ENCODE results near the gene COBLL1. TPM values are rescaled to one million over a fixed set of nuclear protein-coding genes. Genes with fewer than 3 reads are reported as not detected.

COBLL1 gene
- total RNA-seq, 4 donors from 2014 or later, result 41.4 to 66.0 (median 61.9) TPM

DNA sequence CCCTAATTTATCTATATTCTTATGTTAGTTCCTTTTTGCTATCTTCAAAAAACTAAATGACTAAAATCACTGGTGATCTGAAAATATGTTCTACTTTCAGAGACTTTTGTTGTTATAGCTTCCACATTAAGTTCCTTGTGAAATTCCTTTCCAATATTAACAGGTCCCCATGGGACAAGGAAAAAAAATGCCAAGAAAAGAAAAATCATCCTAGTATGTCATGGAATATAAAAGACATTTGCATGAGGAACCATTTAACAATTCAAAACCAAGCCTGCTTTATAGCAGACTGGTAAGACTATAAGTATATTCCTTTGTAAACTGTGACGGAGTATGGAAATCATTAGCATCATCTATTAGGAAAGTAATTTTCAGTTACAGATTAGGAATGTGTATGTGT is 48.1 kb downstream of the COBLL1 start:
- intact Hi-C loops (cut with DNase I), result no loop called here
- Histone ChIP-seq H3K9me3 (no peaks in the 10 kb centered on the region), H3K4me1 (peaks cover 29 to 55% (median 47%) of the 10 kb centered on the region in 4 donors), H3K4me3 (no peak overlapping the region), H3K36me3 (no peaks in the 10 kb centered on the region), H3K27me3 (no peaks in the 10 kb centered on the region), H3K27ac (replicated peaks in 1 of 4) (peak overlapping the region; percentile 2 to 52 (median 34))
- no peak for DNase-seq (ENCODE audit: extremely low spot score)
- TF ChIP-seq POLR2AphosphoS5 (IDR thresholded peaks at IDR 0.05), result no peak
- no peak for TF ChIP-seq EP300 (IDR thresholded peaks at IDR 0.05)
- TF ChIP-seq, protein P1, sequence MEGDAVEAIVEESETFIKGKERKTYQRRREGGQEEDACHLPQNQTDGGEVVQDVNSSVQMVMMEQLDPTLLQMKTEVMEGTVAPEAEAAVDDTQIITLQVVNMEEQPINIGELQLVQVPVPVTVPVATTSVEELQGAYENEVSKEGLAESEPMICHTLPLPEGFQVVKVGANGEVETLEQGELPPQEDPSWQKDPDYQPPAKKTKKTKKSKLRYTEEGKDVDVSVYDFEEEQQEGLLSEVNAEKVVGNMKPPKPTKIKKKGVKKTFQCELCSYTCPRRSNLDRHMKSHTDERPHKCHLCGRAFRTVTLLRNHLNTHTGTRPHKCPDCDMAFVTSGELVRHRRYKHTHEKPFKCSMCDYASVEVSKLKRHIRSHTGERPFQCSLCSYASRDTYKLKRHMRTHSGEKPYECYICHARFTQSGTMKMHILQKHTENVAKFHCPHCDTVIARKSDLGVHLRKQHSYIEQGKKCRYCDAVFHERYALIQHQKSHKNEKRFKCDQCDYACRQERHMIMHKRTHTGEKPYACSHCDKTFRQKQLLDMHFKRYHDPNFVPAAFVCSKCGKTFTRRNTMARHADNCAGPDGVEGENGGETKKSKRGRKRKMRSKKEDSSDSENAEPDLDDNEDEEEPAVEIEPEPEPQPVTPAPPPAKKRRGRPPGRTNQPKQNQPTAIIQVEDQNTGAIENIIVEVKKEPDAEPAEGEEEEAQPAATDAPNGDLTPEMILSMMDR (IDR thresholded peaks at IDR 0.05), result no peak
- no peak for TF ChIP-seq POLR2A (IDR thresholded peaks at IDR 0.05; ENCODE audit: low read depth)
- WGBS, result 83% methylated on average over 1 of the region's 1 CpG

DNA sequence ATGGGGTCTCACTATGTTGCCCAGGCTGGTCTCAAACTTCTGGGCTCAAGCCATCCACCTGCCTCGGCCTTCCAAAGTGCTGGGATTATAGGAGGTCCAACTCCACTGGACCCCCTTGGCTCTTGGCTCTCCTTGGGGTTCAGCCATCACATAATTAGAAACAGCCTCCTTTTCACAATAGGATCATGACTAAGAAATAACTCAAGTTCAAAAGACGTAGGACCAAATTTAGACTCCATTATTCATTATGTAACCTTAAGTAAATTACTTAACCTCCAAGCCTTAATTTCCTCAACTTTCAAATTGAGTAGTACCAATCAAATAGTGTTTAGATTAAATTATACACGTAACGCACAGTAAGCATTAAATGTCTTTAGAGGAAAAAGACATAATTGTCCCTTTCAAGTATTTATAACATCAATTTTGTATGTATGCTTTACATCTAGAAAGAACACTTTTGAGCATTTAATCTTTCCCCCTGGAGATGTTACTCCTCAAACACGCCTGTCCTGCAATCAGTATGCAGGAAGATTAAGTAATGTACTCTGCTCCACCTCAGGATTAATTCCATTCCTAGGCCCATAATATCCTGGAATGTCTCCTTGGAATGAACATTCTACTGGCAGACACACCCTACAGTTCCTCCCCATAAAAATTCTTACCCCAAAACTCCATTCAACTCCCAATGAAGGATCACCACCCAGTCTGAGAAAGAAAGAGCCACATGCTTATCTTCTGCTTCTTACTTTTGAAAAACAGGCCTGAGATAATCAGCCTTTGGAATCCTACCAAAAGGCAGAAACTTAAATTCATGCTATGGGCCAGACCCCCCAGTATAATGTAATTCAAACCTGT is 49.1 kb downstream of the COBLL1 start:
- 77% methylated on average over 5 of the region's 5 CpGs for WGBS
- no peak overlapping the region for H3K4me3 ChIP-seq
- no peak for TF ChIP-seq EP300 (IDR thresholded peaks at IDR 0.05)
- TF ChIP-seq POLR2AphosphoS5 (IDR thresholded peaks at IDR 0.05), result no peak
- no peak for TF ChIP-seq POLR2A (IDR thresholded peaks at IDR 0.05; ENCODE audit: low read depth)
- TF ChIP-seq, protein P1 (IDR thresholded peaks at IDR 0.05), result no peak
- H3K27ac ChIP-seq (replicated peaks in 1 of 4), result peak overlapping the region; percentile 2 to 52 (median 31)
- intact Hi-C loops (cut with DNase I), result no loop called here
- H3K36me3 ChIP-seq, result no peaks in the 10 kb centered on the region
- no peaks in the 10 kb centered on the region for H3K27me3 ChIP-seq
- no peaks in the 10 kb centered on the region for H3K9me3 ChIP-seq
- DNase-seq (ENCODE audit: extremely low spot score), result no peak
- H3K4me1 ChIP-seq, result peaks cover 26 to 54% (median 42%) of the 10 kb centered on the region in 4 donors

DNA sequence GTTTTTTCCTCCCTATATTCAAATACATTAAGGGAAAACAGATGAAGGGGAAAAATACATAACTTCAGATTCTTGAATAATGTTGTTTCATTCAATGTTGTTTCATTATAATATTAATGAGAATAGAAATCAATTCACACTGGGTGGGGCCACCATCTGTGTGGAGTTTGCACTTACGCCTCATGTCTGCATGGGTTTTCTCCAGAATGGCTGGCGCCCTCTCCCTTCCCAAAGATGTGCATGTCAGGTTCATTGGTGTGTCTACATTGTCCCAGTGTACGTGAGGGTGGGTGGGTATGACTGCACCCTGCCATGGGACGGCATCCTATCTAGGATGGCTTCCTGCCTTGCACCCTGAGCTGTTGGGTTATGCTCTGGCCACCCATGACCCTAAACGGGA is 51.7 kb downstream of the COBLL1 start:
- intact Hi-C loops (cut with DNase I), result loop anchor here (10.0 kb wide), 1 partner anchor 45 kb away; no protein-coding TSS in a partner anchor
- WGBS, result 88% methylated on average over 5 of the region's 5 CpGs
- no peaks in the 10 kb centered on the region for H3K36me3 ChIP-seq
- no peak for DNase-seq (ENCODE audit: extremely low spot score)
- no peak overlapping the region for H3K27ac ChIP-seq (replicated peaks in 1 of 4)
- no peak for TF ChIP-seq EP300 (IDR thresholded peaks at IDR 0.05)
- TF ChIP-seq POLR2A (IDR thresholded peaks at IDR 0.05; ENCODE audit: low read depth), result no peak
- TF ChIP-seq POLR2AphosphoS5 (IDR thresholded peaks at IDR 0.05), result no peak
- TF ChIP-seq, protein P1 (IDR thresholded peaks at IDR 0.05), result no peak
- H3K27me3 ChIP-seq, result no peaks in the 10 kb centered on the region
- no peaks in the 10 kb centered on the region for H3K9me3 ChIP-seq
- no peak overlapping the region for H3K4me3 ChIP-seq
- peaks cover 33 to 71% (median 57%) of the 10 kb centered on the region in 4 donors for H3K4me1 ChIP-seq

DNA sequence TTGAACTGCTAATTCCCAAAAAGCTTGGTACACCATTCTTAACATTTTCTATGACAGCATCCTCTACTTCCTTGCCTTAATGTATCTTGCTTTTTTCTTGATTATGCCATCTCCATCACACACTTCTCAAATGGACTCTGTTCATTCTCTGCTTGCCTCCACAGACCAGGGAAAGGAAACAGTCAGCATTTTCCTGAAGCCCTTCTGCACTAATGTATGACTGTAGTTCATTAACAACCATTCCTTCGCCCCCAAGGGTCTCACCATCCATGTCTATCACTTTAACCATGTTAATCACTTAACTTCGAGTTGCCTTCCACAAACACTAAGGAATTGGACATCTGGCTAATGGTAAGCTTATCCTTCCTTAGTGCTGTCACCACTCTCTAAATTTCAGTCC is 54.8 kb downstream of the COBLL1 start:
- DNase-seq (ENCODE audit: extremely low spot score), result no peak
- no peak overlapping the region for H3K4me3 ChIP-seq
- intact Hi-C loops (cut with DNase I), result loop anchor here (10.0 kb wide), 1 partner anchor 48 kb away; no protein-coding TSS in a partner anchor
- no peaks in the 10 kb centered on the region for H3K27me3 ChIP-seq
- TF ChIP-seq EP300 (IDR thresholded peaks at IDR 0.05) (no peak), POLR2AphosphoS5 (IDR thresholded peaks at IDR 0.05) (no peak), POLR2A (IDR thresholded peaks at IDR 0.05; ENCODE audit: low read depth) (no peak)
- TF ChIP-seq, protein P1 (IDR thresholded peaks at IDR 0.05), result no peak
- H3K9me3 ChIP-seq, result no peaks in the 10 kb centered on the region
- H3K36me3 ChIP-seq, result no peaks in the 10 kb centered on the region
- WGBS, result 94% methylated on average over 2 of the region's 2 CpGs
- H3K27ac ChIP-seq (replicated peaks in 1 of 4), result peak overlapping the region; percentile 80 to 90 (median 86)
- H3K4me1 ChIP-seq, result peaks cover 43 to 72% (median 59%) of the 10 kb centered on the region in 4 donors
